Type B pancreatic cell (in vitro differentiated cells): ENCODE data around the gene KCNC1. TPM values are rescaled to one million over a fixed set of nuclear protein-coding genes. Genes with fewer than 3 reads are reported as not detected.

Experiments
- DNase-seq: peaks from one replicate; pipeline ENCODE4 v3.0.0; 2021; ENCODE audit warnings: mixed read lengths; ENCODE audit not compliant: unreplicated experiment; ENCODE audit errors: extremely low spot score
- H3K27ac Mint-ChIP-seq: 2 replicates; pipeline ENCODE4 v1.8.0; 2021; ENCODE audit warnings: mild to moderate bottlenecking, mixed read lengths
- H3K27me3 Mint-ChIP-seq: 2 replicates; pipeline ENCODE4 v1.8.0; 2021; ENCODE audit warnings: mixed read lengths
- H3K36me3 Mint-ChIP-seq: 2 replicates; pipeline ENCODE4 v1.8.0; 2021; ENCODE audit warnings: mixed read lengths
- H3K4me1 Mint-ChIP-seq: one replicate; pipeline ENCODE4 v1.8.0; 2021; ENCODE audit warnings: mixed read lengths; ENCODE audit not compliant: unreplicated experiment
- H3K4me3 Mint-ChIP-seq: 2 replicates; pipeline ENCODE4 v1.8.0; 2021; ENCODE audit warnings: mild to moderate bottlenecking, mixed read lengths
- H3K9me3 Mint-ChIP-seq: 2 replicates; pipeline ENCODE4 v1.8.0; 2021; ENCODE audit warnings: mixed read lengths
- total RNA-seq: library from RNA; stranded (reverse); gene quantifications from 2 replicates; pipeline ENCODE4 v1.2.1, GENCODE V29; 2021; ENCODE audit warnings: low replicate concordance
- TF ChIP-seq, protein P1 (sequence below): fragments of 200-600 bp; sonication (generic); conservative IDR thresholded peaks from 2 replicates; pipeline ENCODE4 v1.5.0; 2021; ENCODE audit warnings: antibody characterized with exemption, mild to moderate bottlenecking

Gene KCNC1
- total RNA-seq, 1 donor from 2014 or later: 2.8 TPM

DNA sequence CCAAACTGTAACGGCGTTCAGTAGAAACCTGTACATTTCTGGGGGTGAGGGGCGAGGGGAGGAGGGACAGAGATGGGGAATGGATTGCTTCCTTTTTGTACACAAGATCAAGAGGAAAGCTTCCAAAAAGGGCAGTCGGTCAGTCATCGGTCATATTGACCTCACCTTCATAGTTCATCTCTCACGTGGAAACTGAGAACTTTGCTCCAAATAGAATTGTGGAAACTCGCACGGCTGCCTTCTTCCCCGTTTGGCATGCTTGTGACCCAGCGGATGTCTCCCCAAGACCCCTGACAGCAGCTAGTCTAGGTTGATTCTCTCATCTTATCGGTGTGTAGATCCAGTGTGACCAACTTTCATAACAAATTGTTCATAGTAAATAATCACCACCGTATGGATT, 47.6 kb downstream of the KCNC1 start:
- H3K9me3 Mint-ChIP-seq: peaks cover under 1% of the 10 kb centered on the region
- peaks cover 3% of the 10 kb centered on the region for H3K27me3 Mint-ChIP-seq
- TF ChIP-seq, protein P1, sequence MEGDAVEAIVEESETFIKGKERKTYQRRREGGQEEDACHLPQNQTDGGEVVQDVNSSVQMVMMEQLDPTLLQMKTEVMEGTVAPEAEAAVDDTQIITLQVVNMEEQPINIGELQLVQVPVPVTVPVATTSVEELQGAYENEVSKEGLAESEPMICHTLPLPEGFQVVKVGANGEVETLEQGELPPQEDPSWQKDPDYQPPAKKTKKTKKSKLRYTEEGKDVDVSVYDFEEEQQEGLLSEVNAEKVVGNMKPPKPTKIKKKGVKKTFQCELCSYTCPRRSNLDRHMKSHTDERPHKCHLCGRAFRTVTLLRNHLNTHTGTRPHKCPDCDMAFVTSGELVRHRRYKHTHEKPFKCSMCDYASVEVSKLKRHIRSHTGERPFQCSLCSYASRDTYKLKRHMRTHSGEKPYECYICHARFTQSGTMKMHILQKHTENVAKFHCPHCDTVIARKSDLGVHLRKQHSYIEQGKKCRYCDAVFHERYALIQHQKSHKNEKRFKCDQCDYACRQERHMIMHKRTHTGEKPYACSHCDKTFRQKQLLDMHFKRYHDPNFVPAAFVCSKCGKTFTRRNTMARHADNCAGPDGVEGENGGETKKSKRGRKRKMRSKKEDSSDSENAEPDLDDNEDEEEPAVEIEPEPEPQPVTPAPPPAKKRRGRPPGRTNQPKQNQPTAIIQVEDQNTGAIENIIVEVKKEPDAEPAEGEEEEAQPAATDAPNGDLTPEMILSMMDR: no peak
- H3K4me3 Mint-ChIP-seq: no peak overlapping the region
- no peaks in the 10 kb centered on the region for H3K36me3 Mint-ChIP-seq
- DNase-seq: no peak
- H3K27ac Mint-ChIP-seq: no peak overlapping the region
- no peaks in the 10 kb centered on the region for H3K4me1 Mint-ChIP-seq

DNA sequence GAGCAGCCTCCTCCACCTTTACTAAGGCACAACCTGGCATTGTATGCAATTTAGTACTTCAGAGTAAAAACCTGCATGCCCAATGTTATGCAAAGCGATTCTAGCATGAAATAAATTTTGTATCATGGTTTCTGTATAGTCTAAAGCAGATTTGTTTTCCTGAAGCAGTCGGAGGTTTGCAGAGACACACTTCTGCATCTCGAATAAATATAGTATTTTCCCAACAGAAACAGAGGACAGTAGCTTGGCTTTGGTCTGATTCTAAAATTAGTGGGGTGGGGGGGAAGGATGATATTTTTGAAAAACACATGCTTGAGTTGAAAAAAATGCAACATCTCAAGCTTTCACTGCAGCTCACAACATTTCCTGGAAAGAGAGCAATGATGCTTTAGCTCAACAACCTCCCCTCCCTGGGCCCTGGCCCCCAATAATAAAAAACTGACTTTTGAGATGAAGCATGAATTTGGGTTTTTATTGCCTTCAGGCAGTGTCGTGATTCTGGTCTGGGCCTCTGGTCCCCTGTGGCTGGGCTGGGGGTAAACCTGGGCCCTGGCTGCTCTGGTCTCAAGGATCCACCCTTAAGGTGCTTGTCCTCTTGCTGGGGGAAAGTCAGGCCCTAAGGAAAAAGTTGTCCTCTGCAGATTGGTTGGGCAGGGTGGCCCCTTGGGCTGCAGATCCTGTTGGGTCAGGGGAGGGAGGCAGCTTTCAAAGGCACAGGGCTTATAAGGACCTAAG, 48.2 kb downstream of the KCNC1 start:
- no peaks in the 10 kb centered on the region for H3K36me3 Mint-ChIP-seq
- DNase-seq: no peak
- TF ChIP-seq, protein P1: no peak

DNA sequence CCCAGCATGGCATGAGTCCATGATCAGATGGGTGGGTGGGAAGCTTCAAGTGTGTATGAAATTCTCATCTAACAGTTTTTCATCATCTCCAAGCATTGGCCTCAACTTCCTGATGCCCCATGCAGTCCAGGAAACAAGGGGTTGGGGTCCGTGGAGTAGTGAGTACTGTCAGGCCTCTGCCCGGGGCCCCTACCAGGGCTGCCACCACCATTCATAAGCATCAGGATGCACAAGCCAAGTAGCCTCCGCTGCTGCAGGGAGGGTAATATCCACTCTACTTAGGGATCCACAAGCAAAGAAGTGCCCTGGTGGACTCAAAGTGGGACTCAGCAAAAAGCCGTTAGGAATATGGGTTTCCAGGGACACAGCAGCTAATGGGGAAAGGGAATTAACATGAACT, 49.3 kb downstream of the KCNC1 start:
- TF ChIP-seq, protein P1: no peak
- H3K4me1 Mint-ChIP-seq: no peaks in the 10 kb centered on the region
- H3K27me3 Mint-ChIP-seq: no peaks in the 10 kb centered on the region
- H3K9me3 Mint-ChIP-seq: peaks cover 4% of the 10 kb centered on the region
- DNase-seq: no peak
- no peaks in the 10 kb centered on the region for H3K36me3 Mint-ChIP-seq
- no peak overlapping the region for H3K4me3 Mint-ChIP-seq
- H3K27ac Mint-ChIP-seq: no peak overlapping the region

More for the DNA sequence above, 48.2 kb downstream of the KCNC1 start:
- Mint-ChIP-seq H3K27me3 (peaks cover 2% of the 10 kb centered on the region), H3K27ac (no peak overlapping the region), H3K9me3 (peaks cover 4% of the 10 kb centered on the region), H3K4me1 (no peaks in the 10 kb centered on the region), H3K4me3 (no peak overlapping the region)

DNA sequence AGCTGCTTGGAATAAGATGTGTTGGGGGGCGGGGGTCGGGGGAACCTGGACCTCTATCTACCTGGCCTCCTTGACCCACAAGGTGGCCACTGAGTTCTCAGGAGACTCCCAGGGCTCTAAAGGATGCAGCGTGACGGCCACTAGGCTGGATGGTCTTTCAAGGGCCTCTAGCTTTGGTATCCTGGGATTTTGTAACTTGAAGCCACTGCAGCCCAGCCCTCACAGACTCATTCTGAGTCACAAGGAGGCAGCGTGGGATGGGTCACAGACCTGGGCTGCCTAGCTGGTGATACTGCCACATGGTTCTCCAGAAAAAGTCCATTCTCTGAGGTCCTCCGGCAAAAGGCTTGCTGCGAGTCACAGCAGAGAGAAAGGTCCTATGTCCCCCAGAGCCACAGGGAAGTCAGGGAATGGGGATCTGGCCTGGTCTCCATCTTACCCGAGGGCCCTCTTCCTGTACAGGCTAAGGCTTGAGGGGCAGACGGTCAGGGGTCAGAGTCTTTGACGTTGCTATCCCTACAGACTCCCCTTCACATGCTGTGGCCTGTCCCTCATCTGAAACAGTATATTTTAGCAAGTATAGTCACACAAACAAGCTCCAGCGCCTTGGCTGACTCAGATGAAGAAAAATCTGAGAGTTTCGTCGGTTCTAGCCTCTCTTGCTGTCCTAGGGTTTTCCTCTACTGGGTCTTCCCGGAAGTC, 52.4 kb downstream of the KCNC1 start:
- no peaks in the 10 kb centered on the region for H3K27me3 Mint-ChIP-seq
- TF ChIP-seq, protein P1: no peak
- no peaks in the 10 kb centered on the region for H3K36me3 Mint-ChIP-seq
- no peak for DNase-seq
- no peaks in the 10 kb centered on the region for H3K4me1 Mint-ChIP-seq
- no peak overlapping the region for H3K27ac Mint-ChIP-seq
- peaks cover 4% of the 10 kb centered on the region for H3K9me3 Mint-ChIP-seq
- no peak overlapping the region for H3K4me3 Mint-ChIP-seq

DNA sequence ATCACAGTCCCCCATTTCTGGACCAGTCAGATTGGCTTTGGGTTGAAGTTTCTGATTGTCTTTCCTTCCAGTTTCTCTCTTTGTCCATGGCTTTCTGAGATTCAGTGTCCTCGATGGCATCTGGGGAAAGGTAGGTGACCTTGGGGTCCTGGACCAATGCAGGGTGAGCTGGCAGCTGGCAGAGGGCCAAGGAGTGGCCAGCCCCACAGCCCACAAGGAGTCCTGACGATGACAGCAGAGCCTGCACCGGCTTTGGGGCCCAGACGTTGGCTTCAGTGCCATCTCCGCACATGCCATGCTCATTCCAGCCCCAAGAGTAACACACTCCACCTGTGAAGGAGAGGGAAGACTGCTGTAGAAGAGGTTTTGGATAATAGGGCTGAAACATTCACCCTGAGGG, 53.5 kb downstream of the KCNC1 start:
- TF ChIP-seq, protein P1: no peak
- Mint-ChIP-seq H3K27ac (no peak overlapping the region), H3K4me1 (no peaks in the 10 kb centered on the region), H3K36me3 (no peaks in the 10 kb centered on the region), H3K4me3 (no peak overlapping the region), H3K27me3 (no peaks in the 10 kb centered on the region), H3K9me3 (peaks cover 4% of the 10 kb centered on the region)
- no peak for DNase-seq
